ENCODE results near the gene C1QTNF12.

DNA sequence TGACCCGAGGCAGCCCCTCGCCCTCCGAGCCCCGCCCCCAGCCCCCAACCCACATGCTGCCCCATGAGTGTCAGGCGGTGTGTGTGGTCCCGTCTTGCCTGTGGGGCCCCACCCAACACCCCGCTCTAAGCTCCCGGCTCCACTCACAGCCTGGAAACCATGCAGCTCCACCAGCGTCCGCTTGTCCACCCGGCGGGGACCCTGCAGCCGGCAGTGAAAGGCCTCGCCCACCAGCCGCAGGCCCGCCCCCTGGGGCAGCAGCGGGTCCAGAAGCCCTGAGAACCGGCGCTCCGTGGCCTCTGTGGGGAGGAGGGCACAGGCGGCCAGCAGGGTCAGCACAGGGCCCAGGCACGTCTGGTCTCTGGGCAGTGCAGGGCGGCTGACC is 2.7 kb downstream of the C1QTNF12 start:
- no peak for TF ChIP-seq CTCF (conservative IDR thresholded peaks at IDR 0.05)
- TF ChIP-seq ZFX (IDR thresholded peaks at IDR 0.05), result no peak

Measured in C4-2B (cell line).